Rectal smooth muscle tissue (tissue), 1 donor: ENCODE results near the gene AJUBA.

Experiments
- H3K27ac ChIP-seq: one replicate; pipeline ENCODE4 v1.7.0; 2013; ENCODE audit warnings: low read depth, low read length, inconsistent platforms
- H3K27me3 ChIP-seq: one replicate; pipeline ENCODE4 v1.7.0; 2013; ENCODE audit warnings: low read length; ENCODE audit not compliant: control insufficient read depth, insufficient read depth
- H3K36me3 ChIP-seq: one replicate; pipeline ENCODE4 v1.7.0; 2013; ENCODE audit warnings: low read length; ENCODE audit not compliant: control insufficient read depth, insufficient read depth
- H3K4me1 ChIP-seq: one replicate; pipeline ENCODE4 v1.7.0; 2013; ENCODE audit warnings: low read length; ENCODE audit not compliant: control insufficient read depth, insufficient read depth
- H3K4me3 ChIP-seq: one replicate; pipeline ENCODE4 v1.7.0; 2013; ENCODE audit warnings: low read length
- H3K9ac ChIP-seq: one replicate; pipeline ENCODE4 v1.7.0; 2013; ENCODE audit warnings: low read length

AJUBA gene

GRCh38 chr14:22984959-22985658, 2.8 kb upstream of the AJUBA start:
- H3K4me3 ChIP-seq, result no peak overlapping the region
- no peak overlapping the region for H3K9ac ChIP-seq
- peaks cover 2% of the 10 kb centered on the region for H3K36me3 ChIP-seq
- peaks cover 3% of the 10 kb centered on the region for H3K27me3 ChIP-seq
- H3K27ac ChIP-seq, result no peak overlapping the region
- no peaks in the 10 kb centered on the region for H3K4me1 ChIP-seq

- peak overlapping the region; percentile 25 for H3K27ac ChIP-seq
- H3K36me3 ChIP-seq, result no peaks in the 10 kb centered on the region
- H3K4me3 ChIP-seq, result peak overlapping the region; percentile 91
- no peak overlapping the region for H3K9ac ChIP-seq
- H3K27me3 ChIP-seq, result peaks cover 3% of the 10 kb centered on the region
- peaks cover 9% of the 10 kb centered on the region for H3K4me1 ChIP-seq
These were observed 375 bp downstream of the AJUBA start for GRCh38 chr14:22981876-22982476.

- Histone ChIP-seq H3K36me3 (no peaks in the 10 kb centered on the region), H3K4me1 (peaks cover 9% of the 10 kb centered on the region), H3K27ac (no peak overlapping the region), H3K27me3 (peaks cover 3% of the 10 kb centered on the region), H3K9ac (no peak overlapping the region), H3K4me3 (peak overlapping the region; percentile 91)
These were observed 1.1 kb downstream of the AJUBA start for GRCh38 chr14:22981090-22981875.

GRCh38 chr14:22980672-22981089, 1.7 kb downstream of the AJUBA start:
- peaks cover 9% of the 10 kb centered on the region for H3K4me1 ChIP-seq
- no peak overlapping the region for H3K9ac ChIP-seq

GRCh38 chr14:22979748-22980392, 2.5 kb downstream of the AJUBA start:
- H3K27me3 ChIP-seq, result peaks cover 3% of the 10 kb centered on the region
- H3K36me3 ChIP-seq, result no peaks in the 10 kb centered on the region
- no peak overlapping the region for H3K27ac ChIP-seq
- H3K9ac ChIP-seq, result no peak overlapping the region
- no peak overlapping the region for H3K4me3 ChIP-seq
- H3K4me1 ChIP-seq, result peaks cover 9% of the 10 kb centered on the region

More at GRCh38 chr14:22980672-22981089, 1.7 kb downstream of the AJUBA start:
- no peak overlapping the region for H3K27ac ChIP-seq
- peaks cover 3% of the 10 kb centered on the region for H3K27me3 ChIP-seq
- H3K4me3 ChIP-seq, result peak overlapping the region; percentile 49
- H3K36me3 ChIP-seq, result no peaks in the 10 kb centered on the region

GRCh38 chr14:22978981-22979671, 3.2 kb downstream of the AJUBA start:
- H3K36me3 ChIP-seq, result no peaks in the 10 kb centered on the region
- H3K4me1 ChIP-seq, result peaks cover 9% of the 10 kb centered on the region
- no peak overlapping the region for H3K9ac ChIP-seq
- no peak overlapping the region for H3K27ac ChIP-seq
- H3K27me3 ChIP-seq, result peaks cover 3% of the 10 kb centered on the region
- H3K4me3 ChIP-seq, result no peak overlapping the region

GRCh38 chr14:22978487-22978837, 3.9 kb downstream of the AJUBA start:
- no peak overlapping the region for H3K27ac ChIP-seq
- no peak overlapping the region for H3K9ac ChIP-seq

GRCh38 chr14:22977684-22978486, 4.5 kb downstream of the AJUBA start:
- peaks cover 3% of the 10 kb centered on the region for H3K27me3 ChIP-seq
- no peak overlapping the region for H3K9ac ChIP-seq
- peaks cover 9% of the 10 kb centered on the region for H3K4me1 ChIP-seq
- peak overlapping the region; percentile 38 for H3K27ac ChIP-seq
- H3K4me3 ChIP-seq, result no peak overlapping the region
- H3K36me3 ChIP-seq, result no peaks in the 10 kb centered on the region

More at GRCh38 chr14:22978487-22978837, 3.9 kb downstream of the AJUBA start:
- Histone ChIP-seq H3K4me1 (peaks cover 9% of the 10 kb centered on the region), H3K36me3 (no peaks in the 10 kb centered on the region), H3K4me3 (no peak overlapping the region), H3K27me3 (peaks cover 3% of the 10 kb centered on the region)

GRCh38 chr14:22977434-22977683, 5.0 kb downstream of the AJUBA start:
- Histone ChIP-seq H3K27ac (peak overlapping the region; percentile 38), H3K9ac (no peak overlapping the region), H3K27me3 (peaks cover 3% of the 10 kb centered on the region), H3K4me3 (no peak overlapping the region), H3K36me3 (no peaks in the 10 kb centered on the region), H3K4me1 (peaks cover 9% of the 10 kb centered on the region)

GRCh38 chr14:22976620-22977433, 5.5 kb downstream of the AJUBA start:
- Histone ChIP-seq H3K9ac (no peak overlapping the region), H3K27ac (no peak overlapping the region), H3K4me3 (no peak overlapping the region), H3K36me3 (no peaks in the 10 kb centered on the region), H3K27me3 (peaks cover 3% of the 10 kb centered on the region), H3K4me1 (peaks cover 9% of the 10 kb centered on the region)
